B cell (primary cell): Measurements from ENCODE around the gene CPSF2. TPM values are rescaled to one million over a fixed set of nuclear protein-coding genes. Genes with fewer than 3 reads are reported as not detected.
"Not testable (repeated sequence)": the region's sequence is repeated elsewhere in the genome, so short reads cannot be mapped to it uniquely, and the experiment has no call there.

Experiments used
- ATAC-seq: fragments of 200-7000 bp; cut with Tn5 transposase; one replicate; pipeline ENCODE4 v1.10.0; 2021; ENCODE audit warnings: low read depth, mild to moderate bottlenecking, moderate number of reproducible peaks, moderate library complexity
- CTCF ChIA-PET: fragments of 350-600 bp; sonication (Branson Sonifier 250); formaldehyde crosslinking; loops from one replicate; lab custom pipeline; 2021; ENCODE audit warnings: antibody characterized with exemption, inconsistent platforms; lab: Charles Lee
- POLR2A ChIA-PET: fragments of 350-600 bp; sonication (Branson Sonifier 250); formaldehyde crosslinking; loops from one replicate; lab custom pipeline; 2021; ENCODE audit warnings: antibody characterized with exemption; lab: Charles Lee
- DNase-seq: peaks from one replicate; pipeline ENCODE4 v3.0.0; 2013
- H2AFZ ChIP-seq: 2 replicates; pipeline ENCODE4 v1.6.1; 2012; ENCODE audit warnings: mild to moderate bottlenecking, low read depth, low read length; ENCODE audit not compliant: insufficient read depth, poor library complexity, severe bottlenecking
- H3K27ac ChIP-seq, 2 donors: 1 replicate in 1 of 2; 2 replicates in 1 of 2; pipeline ENCODE4 v1.5.1; 2012 to 2013; ENCODE audit warnings: low read length in 2 of 2, mild to moderate bottlenecking in 2 of 2, moderate library complexity in 1 of 2
- H3K27me3 ChIP-seq, 4 experiments: fragments of 200-600 bp in 1 of 4; sonication (generic) in 1 of 4; replicated peaks in 1 of 4; 1 replicate in 2 of 4; 2 replicates in 2 of 4; pipeline versions ENCODE4 v1.6.1 to v1.7.0; 2013 to 2016; ENCODE audit warnings: low read length in 3 of 4, mild to moderate bottlenecking in 2 of 4, mixed read lengths in 1 of 4, moderate library complexity in 1 of 4; ENCODE audit not compliant: insufficient read depth in 4 of 4, control insufficient read depth in 3 of 4; ENCODE audit errors: control extremely low read depth in 1 of 4
- H3K36me3 ChIP-seq, 2 experiments: replicated peaks in 1 of 2; 1 replicate in 1 of 2; 2 replicates in 1 of 2; pipeline versions ENCODE4 v1.6.1 to v1.7.1; 2013; ENCODE audit warnings: low read length in 1 of 2; ENCODE audit not compliant: insufficient read depth in 2 of 2, control insufficient read depth in 1 of 2; ENCODE audit errors: control extremely low read depth in 1 of 2, extremely low read depth in 1 of 2
- H3K4me1 ChIP-seq, 2 donors: fragments of 200-600 bp in 1 of 2; sonication (generic) in 1 of 2; 1 replicate in 1 of 2; 2 replicates in 1 of 2; pipeline versions ENCODE4 v1.5.1 to v1.6.1; 2013 to 2017; ENCODE audit warnings: low read length in 2 of 2; ENCODE audit not compliant: control insufficient read depth in 2 of 2, insufficient read depth in 2 of 2
- H3K4me2 ChIP-seq: replicated peaks from 2 replicates; pipeline ENCODE3; 2012; ENCODE audit warnings: mild to moderate bottlenecking, low read depth, low read length; ENCODE audit not compliant: poor library complexity, severe bottlenecking
- H3K4me3 ChIP-seq, 5 experiments: fragments of 200-600 bp in 1 of 5; sonication (generic) in 1 of 5; 1 replicate in 3 of 5; 2 replicates in 2 of 5; pipeline versions ENCODE4 v1.5.1 to v1.7.0; 2011 to 2016; ENCODE audit warnings: low read length in 4 of 5, mild to moderate bottlenecking in 4 of 5, low read depth in 2 of 5, control low read depth in 1 of 5, moderate library complexity in 1 of 5; ENCODE audit not compliant: insufficient read depth in 1 of 5; ENCODE audit errors: control extremely low read depth in 1 of 5, extremely low read depth in 1 of 5
- H3K79me2 ChIP-seq: fragments of 200-600 bp; sonication (generic); one replicate; pipeline ENCODE4 v1.6.0; 2016; ENCODE audit warnings: low read length; ENCODE audit not compliant: control insufficient read depth, insufficient read depth
- H3K9ac ChIP-seq: fragments of 200-600 bp; sonication (generic); 2 replicates; pipeline ENCODE4 v1.6.1; 2017; ENCODE audit warnings: mild to moderate bottlenecking, low read length, moderate library complexity
- H3K9me3 ChIP-seq, 3 donors: one replicate each; pipeline versions ENCODE4 v1.6.1 to v1.7.1; 2013; ENCODE audit warnings: low read length in 2 of 3; ENCODE audit not compliant: control insufficient read depth in 2 of 3, insufficient read depth in 1 of 3; ENCODE audit errors: control extremely low read depth in 1 of 3
- H4K20me1 ChIP-seq: 2 replicates; pipeline ENCODE4 v1.6.0; 2012; ENCODE audit warnings: mild to moderate bottlenecking, low read length; ENCODE audit not compliant: insufficient read depth, control insufficient read depth, poor library complexity, severe bottlenecking
- H3K27ac Mint-ChIP-seq: one replicate; pipeline ENCODE4 v1.8.0; 2021; ENCODE audit warnings: mixed read lengths
- H3K27me3 Mint-ChIP-seq: one replicate; pipeline ENCODE4 v1.8.0; 2021; ENCODE audit warnings: mixed read lengths
- H3K4me1 Mint-ChIP-seq: one replicate; pipeline ENCODE4 v1.8.0; 2021; ENCODE audit warnings: mixed read lengths
- H3K4me3 Mint-ChIP-seq: one replicate; pipeline ENCODE4 v1.8.0; 2021; ENCODE audit warnings: mixed read lengths
- H3K9me3 Mint-ChIP-seq: one replicate; pipeline ENCODE4 v1.8.0; 2022; ENCODE audit warnings: mixed read lengths; ENCODE audit not compliant: insufficient read depth
- CTCF ChIP-seq: fragments of 200-600 bp; IDR thresholded peaks from one replicate; pipeline ENCODE4 v1.8.0; 2022; ENCODE audit warnings: antibody characterized with exemption, mild to moderate bottlenecking
- EZH2 ChIP-seq: IDR thresholded peaks from 2 replicates; pipeline ENCODE4 v1.6.1; 2012; ENCODE audit warnings: borderline replicate concordance, low read depth, mild to moderate bottlenecking, moderate library complexity, low read length; ENCODE audit not compliant: insufficient read depth, poor library complexity, severe bottlenecking
- WGBS: methylation state at CpG from one replicate; pipeline ENCODE4 v1.1.5; 2013; ENCODE audit warnings: missing lambda C conversion rate; ENCODE audit not compliant: insufficient coverage; 5-methylcytosine and 5-hydroxymethylcytosine counted together
- intact Hi-C: fragments of 100-400 bp; cut with micrococcal nuclease; formaldehyde crosslinking; loops from one replicate; pipeline ENCODE4 v1.10.0; 2022
- polyA plus RNA-seq: library from polyadenylated mRNA; depleted of rRNA; stranded (reverse); fragments of >200 nt; gene quantifications from 2 replicates; pipeline ENCODE4 v1.2.3, GENCODE V29; 2012
- total RNA-seq, 2 donors: library from RNA; stranded (reverse); fragments of 120-200 nt in 1 of 2; gene quantifications; 1 replicate in 1 of 2; 2 replicates in 1 of 2; pipeline versions ENCODE4 v1.2.3 to v1.2.4, GENCODE V29; 2013 to 2022

Gene CPSF2
- total and polyA plus RNA-seq, 2 donors (not counting 1 experiment from before 2014, with no cell fraction given): 5.2 to 42.6 TPM

GRCh38 chr14:92175811-92176210, 54.0 kb downstream of the CPSF2 start:
- Histone ChIP-seq H3K36me3 (peaks cover 0 to 2% of the 10 kb centered on the region in 2 experiments), H3K4me1 (no peaks in the 10 kb centered on the region), H3K27ac (no peak overlapping the region), H2AFZ (no peak overlapping the region), H3K4me3 (no peak overlapping the region), H3K9me3 (peaks cover 0 to 10% (median 0%) of the 10 kb centered on the region in 3 donors), H3K27me3 (no peaks in the 10 kb centered on the region), H4K20me1 (no peaks in the 10 kb centered on the region), H3K9ac (no peak overlapping the region), H3K79me2 (no peaks in the 10 kb centered on the region), H3K4me2 (no peak overlapping the region)
- intact Hi-C loops: no loop called here
- no peak for DNase-seq
- TF ChIP-seq CTCF: no peak
- no peak for TF ChIP-seq EZH2
- no peak for ATAC-seq
- POLR2A ChIA-PET: no interaction called here
- Mint-ChIP-seq H3K4me1 (no peaks in the 10 kb centered on the region), H3K27me3 (no peaks in the 10 kb centered on the region), H3K27ac (no peak overlapping the region), H3K9me3 (peaks cover 2% of the 10 kb centered on the region), H3K4me3 (no peak overlapping the region)
- no CpG with 5 or more reads among the region's 2 CpGs for WGBS
- CTCF ChIA-PET: no interaction called here

- Histone ChIP-seq H3K27ac (no peak overlapping the region), H3K4me2 (no peak overlapping the region), H3K79me2 (no peaks in the 10 kb centered on the region), H3K4me1 (no peaks in the 10 kb centered on the region), H3K4me3 (no peak overlapping the region), H4K20me1 (no peaks in the 10 kb centered on the region), H3K36me3 (peaks cover 0 to 2% of the 10 kb centered on the region in 2 experiments), H3K9me3 (peaks cover 0 to 10% (median 0%) of the 10 kb centered on the region in 3 donors), H2AFZ (no peak overlapping the region), H3K27me3 (no peaks in the 10 kb centered on the region), H3K9ac (no peak overlapping the region)
- 80% methylated on average over 1 of the region's 2 CpGs for WGBS
- DNase-seq (no peak), ATAC-seq (no peak)
- ChIA-PET POLR2A (no interaction called here), CTCF (no interaction called here)
- Mint-ChIP-seq H3K9me3 (peaks cover 2% of the 10 kb centered on the region), H3K4me1 (no peaks in the 10 kb centered on the region), H3K4me3 (no peak overlapping the region), H3K27ac (no peak overlapping the region), H3K27me3 (no peaks in the 10 kb centered on the region)
- TF ChIP-seq CTCF: no peak
- no peak for TF ChIP-seq EZH2
- intact Hi-C loops: no loop called here
These were observed 54.7 kb downstream of the CPSF2 start for GRCh38 chr14:92176476-92176875.

GRCh38 chr14:92179178-92179577, 57.4 kb downstream of the CPSF2 start:
- H3K9ac ChIP-seq, POLR2A ChIA-PET, H3K27me3 ChIP-seq, intact Hi-C loops, H3K4me3 ChIP-seq, H3K4me2 ChIP-seq, ATAC-seq, H3K27me3 Mint-ChIP-seq, H3K4me1 ChIP-seq, DNase-seq, H3K4me1 Mint-ChIP-seq, H3K4me3 Mint-ChIP-seq, H3K9me3 ChIP-seq, H3K36me3 ChIP-seq, H2AFZ ChIP-seq, H3K27ac Mint-ChIP-seq, H3K79me2 ChIP-seq, H3K9me3 Mint-ChIP-seq, H4K20me1 ChIP-seq: not testable (repeated sequence)
- peak overlapping the region in 1 of 2 donors; percentile 33 for H3K27ac ChIP-seq
- CTCF ChIA-PET: interaction anchor here (0.8 kb wide), 1 partner anchor 268 kb away, joined by 4 read pairs; no protein-coding TSS in a partner anchor
